Adrenal gland (tissue), 12 donors: Measurements from ENCODE around the gene LEF1. TPM values are rescaled to one million over a fixed set of nuclear protein-coding genes. Genes with fewer than 3 reads are reported as not detected.

Source experiments
- DNase-seq, 7 donors: peaks; one replicate each; pipeline ENCODE4 v3.0.0-alpha.2; 2019 to 2020
- H3K27ac ChIP-seq, 5 donors: fragments of 200-600 bp; sonication (generic) in 4 of 5; 1 replicate in 3 of 5; 2 replicates in 2 of 5; pipeline versions ENCODE4 v1.5.1 to v1.8.0; 2016 to 2020; ENCODE audit warnings: mild to moderate bottlenecking in 1 of 5
- H3K27me3 ChIP-seq: fragments of 200-600 bp; 2 replicates; pipeline ENCODE4 v1.8.0; 2021
- H3K36me3 ChIP-seq, 2 donors: fragments of 200-600 bp; replicated peaks in 1 of 2; 1 replicate in 1 of 2; 2 replicates in 1 of 2; pipeline versions ENCODE4 v1.5.1 to v1.8.0; 2018 to 2022
- H3K4me1 ChIP-seq, 2 donors: fragments of 200-600 bp; replicated peaks in 1 of 2; 1 replicate in 1 of 2; 2 replicates in 1 of 2; pipeline versions ENCODE4 v1.5.1 to v1.8.0; 2018 to 2021
- H3K4me3 ChIP-seq, 4 donors: fragments of 200-600 bp; sonication (generic) in 3 of 4; one replicate each; pipeline ENCODE4 v1.5.1; 2016 to 2018
- H3K9me3 ChIP-seq, 3 donors: fragments of 200-600 bp; sonication (generic) in 1 of 3; replicated peaks in 1 of 3; 1 replicate in 2 of 3; 2 replicates in 1 of 3; pipeline versions ENCODE4 v1.5.1 to v1.8.0; 2016 to 2021
- CTCF ChIP-seq, 6 experiments: fragments of 450-650 bp in 4 of 6; fragments of 200-600 bp in 2 of 6; sonication (generic) in 1 of 6; IDR thresholded peaks; 1 replicate in 5 of 6; 2 replicates in 1 of 6; pipeline versions ENCODE4 v1.5.1 to v1.8.0; 2016 to 2021; ENCODE audit warnings: antibody characterized with exemption in 6 of 6, mild to moderate bottlenecking in 2 of 6, moderate library complexity in 1 of 6
- POLR2A ChIP-seq, 2 donors: fragments of 450-650 bp; IDR thresholded peaks; one replicate each; pipeline ENCODE4 v1.6.1; 2017; ENCODE audit warnings: antibody characterized with exemption in 2 of 2, mild to moderate bottlenecking in 2 of 2, moderate library complexity in 1 of 2
- WGBS, 4 donors: extraction: QIAGEN DNeasy Blood & Tissue Kit in 2 of 4; methylation state at CpG; one replicate each; pipeline versions ENCODE4 v1.1.5 to v1.1.7; 2013 to 2017; 5-methylcytosine and 5-hydroxymethylcytosine counted together
- intact Hi-C, 2 donors: fragments of 100-400 bp; cut with DNase I; formaldehyde crosslinking; loops; one replicate each; pipeline versions ENCODE4 v1.14.1 to v1.15.0; 2022 to 2023
- polyA plus RNA-seq, 3 donors: library from polyadenylated mRNA; stranded (reverse); fragments of 200-250 nt in 2 of 3; fragments of 350-450 nt in 1 of 3; fragmentation: Illumina TruSeq in 1 of 3; extraction: RNeasy Lipid Tissue Mini Kit (QIAGEN cat#74804) in 1 of 3; gene quantifications; one replicate each; pipeline ENCODE4 v1.2.3, GENCODE V29; 2013 to 2014
- total RNA-seq, 9 donors: library from RNA; depleted of rRNA in 4 of 9; stranded (reverse); fragments of >200 nt in 4 of 9; fragments of 120-200 nt in 1 of 9; fragmentation: NEBNext Ultra II Directional in 1 of 9; extraction: Animal tissue kit (Norgen Biotek cat#: 25700) in 1 of 9; gene quantifications; one replicate each; pipeline versions ENCODE4 v1.1.0 to v1.2.4, GENCODE V29; 2013 to 2023
- donor health status: healthy with polysubstance abuse.
- donor health status: Bipolar disorder and iron deficiency.
- donor health status: DM: yes; HTN: yes; CAD: no.
- donor health status: DM: no; HTN: no; CAD: no.
- donor health status: DM: no; HTN: no; CAD: no.
- donor health status: DM: yes; HTN: yes; CAD: no.

The LEF1 gene
- total and polyA plus RNA-seq, 12 donors, result 6.1 to 78.2 (median 41.5) TPM

- DNase-seq, result no peak
- Histone ChIP-seq H3K4me1 (no peaks in the 10 kb centered on the region), H3K27ac (no peak overlapping the region), H3K9me3 (no peaks in the 10 kb centered on the region), H3K27me3 (no peaks in the 10 kb centered on the region), H3K4me3 (no peak overlapping the region), H3K36me3 (peaks cover 0 to 14% of the 10 kb centered on the region in 2 donors)
- 86 to 89% (median 88%) methylated on average over 6 to 7 of the region's 7 CpGs for WGBS, 4 donors
- no peak for TF ChIP-seq POLR2A (IDR thresholded peaks at IDR 0.05)
- TF ChIP-seq CTCF (IDR thresholded peaks at IDR 0.05), result no peak
- intact Hi-C loops, result no loop called here
Observed at GRCh38 chr4:108036213-108036612, 132.5 kb downstream of the LEF1 start.

DNA sequence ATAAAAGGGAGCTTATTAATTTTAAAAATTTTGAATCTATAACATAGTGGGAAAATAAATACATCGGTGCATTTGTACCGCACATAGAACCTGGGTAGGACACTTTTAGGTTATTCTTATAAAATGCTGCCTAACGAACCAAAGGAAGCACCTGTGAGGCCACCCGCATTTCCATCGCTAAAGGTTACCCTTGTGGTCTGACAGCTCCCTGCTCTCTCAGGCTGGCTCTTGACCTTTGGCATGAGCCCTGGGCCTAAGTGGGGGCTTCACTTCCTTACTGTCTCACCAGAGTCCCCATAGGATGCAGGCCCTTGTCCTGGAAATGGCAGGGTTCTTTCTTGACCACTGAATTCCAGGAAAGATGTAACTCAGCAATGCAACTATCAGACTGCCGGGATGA lies 133.0 kb downstream of the LEF1 start:
- WGBS, 4 donors, result 78 to 89% (median 84%) methylated on average over 6 of the region's 6 CpGs
- no peak for DNase-seq
- Histone ChIP-seq H3K4me3 (no peak overlapping the region), H3K36me3 (peaks cover 0 to 14% of the 10 kb centered on the region in 2 donors), H3K27me3 (no peaks in the 10 kb centered on the region), H3K4me1 (no peaks in the 10 kb centered on the region), H3K9me3 (no peaks in the 10 kb centered on the region), H3K27ac (no peak overlapping the region)
- intact Hi-C loops, result no loop called here
- TF ChIP-seq CTCF (IDR thresholded peaks at IDR 0.05), result no peak

- Histone ChIP-seq H3K4me3 (no peak overlapping the region), H3K27me3 (no peaks in the 10 kb centered on the region), H3K36me3 (peaks cover 0 to 14% of the 10 kb centered on the region in 2 donors), H3K9me3 (no peaks in the 10 kb centered on the region), H3K4me1 (no peaks in the 10 kb centered on the region), H3K27ac (no peak overlapping the region)
- WGBS, 4 donors, result 76 to 82% (median 76%) methylated on average over 7 of the region's 7 CpGs
- no peak for DNase-seq
- intact Hi-C loops, result no loop called here
- no peak for TF ChIP-seq POLR2A (IDR thresholded peaks at IDR 0.05)
- no peak for TF ChIP-seq CTCF (IDR thresholded peaks at IDR 0.05)
Observed at GRCh38 chr4:108034565-108034964, 134.2 kb downstream of the LEF1 start.

DNA sequence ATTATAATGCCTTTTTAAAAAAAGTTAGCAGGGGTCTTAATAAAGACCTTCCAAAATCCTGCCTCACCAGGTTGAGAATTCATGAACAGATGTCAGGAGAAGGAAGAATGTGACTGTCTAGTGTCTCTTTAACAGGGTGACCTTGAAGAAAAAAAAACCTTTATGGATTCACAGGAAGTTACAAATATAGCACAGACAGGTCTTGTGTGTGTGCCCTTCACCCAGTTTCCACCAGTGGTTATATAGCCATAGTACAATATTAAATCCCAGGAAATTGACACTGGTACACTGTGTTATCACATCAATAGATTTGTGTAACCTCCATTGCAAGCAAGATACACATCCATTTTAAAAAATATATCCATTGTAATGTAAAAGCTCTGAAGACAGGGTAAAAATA lies 135.4 kb downstream of the LEF1 start:
- no peak for TF ChIP-seq POLR2A (IDR thresholded peaks at IDR 0.05)
- TF ChIP-seq CTCF (IDR thresholded peaks at IDR 0.05), result no peak
- DNase-seq, result no peak
- H3K27ac ChIP-seq, result no peak overlapping the region
- no peaks in the 10 kb centered on the region for H3K4me1 ChIP-seq
- H3K9me3 ChIP-seq, result no peaks in the 10 kb centered on the region
- no peak overlapping the region for H3K4me3 ChIP-seq
- peaks cover 0 to 25% of the 10 kb centered on the region in 2 donors for H3K36me3 ChIP-seq
- intact Hi-C loops, result no loop called here
- no peaks in the 10 kb centered on the region for H3K27me3 ChIP-seq
